ENCODE measurements around the gene NCKAP5.

The NCKAP5 gene

GRCh38 chr2:133523406-133523805 is 44.9 kb downstream of the NCKAP5 start:
- Histone ChIP-seq H3K4me3 (ENCODE audit: low read depth, low read length, poor library complexity, severe bottlenecking) (no peak overlapping the region), H2AFZ (ENCODE audit: low read length) (no peak overlapping the region; the same call in 1 of the 2 replicates), H3K4me2 (ENCODE audit: low read length) (no peak overlapping the region), H4K20me1 (ENCODE audit: insufficient read depth, low read length) (no peaks in the 10 kb centered on the region), H3K27me3 (ENCODE audit: insufficient read depth, low read length) (no peaks in the 10 kb centered on the region), H3K27ac (ENCODE audit: low read depth, low read length, poor library complexity, severe bottlenecking) (no peak overlapping the region), H3F3A (ENCODE audit: insufficient read depth, low read length) (no peaks in the 10 kb centered on the region), H3K9me3 (ENCODE audit: low read length) (no peaks in the 10 kb centered on the region), H3K79me2 (ENCODE audit: insufficient read depth, low read length) (no peaks in the 10 kb centered on the region), H3K9ac (ENCODE audit: low read length) (no peak overlapping the region), H3K36me3 (ENCODE audit: insufficient read depth, low read length) (no peaks in the 10 kb centered on the region), H3K4me1 (ENCODE audit: insufficient read depth, low read length, severe bottlenecking) (no peaks in the 10 kb centered on the region), H3K9me2 (ENCODE audit: low read depth, low read length) (no peaks in the 10 kb centered on the region)
- TF ChIP-seq EZH2 (IDR thresholded peaks at IDR 0.05; ENCODE audit: borderline replicate concordance, low read length) = no peak
- no peak for TF ChIP-seq CTCF (IDR thresholded peaks at IDR 0.05; ENCODE audit: low read length)

GRCh38 chr2:133522204-133522603 is 46.1 kb downstream of the NCKAP5 start:
- no peak overlapping the region for H3K4me3 ChIP-seq (ENCODE audit: low read depth, low read length, poor library complexity, severe bottlenecking)
- H3K4me2 ChIP-seq (ENCODE audit: low read length) = no peak overlapping the region
- H3K27ac ChIP-seq (ENCODE audit: low read depth, low read length, poor library complexity, severe bottlenecking) = no peak overlapping the region
- no peaks in the 10 kb centered on the region for H3K9me3 ChIP-seq (ENCODE audit: low read length)
- no peaks in the 10 kb centered on the region for H4K20me1 ChIP-seq (ENCODE audit: insufficient read depth, low read length)
- H3K79me2 ChIP-seq (ENCODE audit: insufficient read depth, low read length) = no peaks in the 10 kb centered on the region
- H3K9ac ChIP-seq (ENCODE audit: low read length) = no peak overlapping the region
- no peaks in the 10 kb centered on the region for H3K36me3 ChIP-seq (ENCODE audit: insufficient read depth, low read length)
- no peak overlapping the region for H2AFZ ChIP-seq (ENCODE audit: low read length)
- no peaks in the 10 kb centered on the region for H3K9me2 ChIP-seq (ENCODE audit: low read depth, low read length)
- no peak for TF ChIP-seq EZH2 (IDR thresholded peaks at IDR 0.05; ENCODE audit: borderline replicate concordance, low read length)
- no peak for TF ChIP-seq CTCF (IDR thresholded peaks at IDR 0.05; ENCODE audit: low read length)
- no peaks in the 10 kb centered on the region for H3K4me1 ChIP-seq (ENCODE audit: insufficient read depth, low read length, severe bottlenecking)
- no peaks in the 10 kb centered on the region for H3F3A ChIP-seq (ENCODE audit: insufficient read depth, low read length)
- no peaks in the 10 kb centered on the region for H3K27me3 ChIP-seq (ENCODE audit: insufficient read depth, low read length)

- H3K79me2 ChIP-seq (ENCODE audit: insufficient read depth, low read length) = no peaks in the 10 kb centered on the region
- H3K4me1 ChIP-seq (ENCODE audit: insufficient read depth, low read length, severe bottlenecking) = no peaks in the 10 kb centered on the region
- TF ChIP-seq CTCF (IDR thresholded peaks at IDR 0.05; ENCODE audit: low read length) (no peak), EZH2 (IDR thresholded peaks at IDR 0.05; ENCODE audit: borderline replicate concordance, low read length) (no peak)
- no peak overlapping the region for H2AFZ ChIP-seq (ENCODE audit: low read length)
- H3K4me3 ChIP-seq (ENCODE audit: low read depth, low read length, poor library complexity, severe bottlenecking) = no peak overlapping the region
- no peaks in the 10 kb centered on the region for H3K36me3 ChIP-seq (ENCODE audit: insufficient read depth, low read length)
- no peak overlapping the region for H3K4me2 ChIP-seq (ENCODE audit: low read length)
- H4K20me1 ChIP-seq (ENCODE audit: insufficient read depth, low read length) = no peaks in the 10 kb centered on the region
- no peaks in the 10 kb centered on the region for H3F3A ChIP-seq (ENCODE audit: insufficient read depth, low read length)
- no peak overlapping the region for H3K9ac ChIP-seq (ENCODE audit: low read length)
- H3K27me3 ChIP-seq (ENCODE audit: insufficient read depth, low read length) = no peaks in the 10 kb centered on the region
- no peaks in the 10 kb centered on the region for H3K9me2 ChIP-seq (ENCODE audit: low read depth, low read length)
- H3K9me3 ChIP-seq (ENCODE audit: low read length) = no peaks in the 10 kb centered on the region
- no peak overlapping the region for H3K27ac ChIP-seq (ENCODE audit: low read depth, low read length, poor library complexity, severe bottlenecking)
These were observed 47.0 kb downstream of the NCKAP5 start for GRCh38 chr2:133521146-133521745.
